Measurements from ENCODE around the gene DNMT1.
"Not testable (repeated sequence)": the region's sequence is repeated elsewhere in the genome, so short reads cannot be mapped to it uniquely, and the experiment has no call there.

GRCh38 chr19:10241826-10242449 lies 47.2 kb upstream of the DNMT1 start:
- TF ChIP-seq CTCF (optimal IDR thresholded peaks at IDR 0.05 in 1 of 3, IDR thresholded peaks at IDR 0.05 in 1 of 3, conservative IDR thresholded peaks at IDR 0.05 in 1 of 3; ENCODE audit: extremely low read depth in 1 of 3, insufficient read depth in 2 of 3, low read length in 3 of 3); EZH2 (IDR thresholded peaks at IDR 0.05; ENCODE audit: low read length): not testable (repeated sequence)
